IMR-90 (cell line): ENCODE results near the gene NBEA. TPM values are rescaled to one million over a fixed set of nuclear protein-coding genes. Genes with fewer than 3 reads are reported as not detected.

Experiments used
- ATAC-seq: fragments of 200-7000 bp; cut with Tn5 transposase; 2 replicates; pipeline ENCODE4 v1.9.1; 2020; ENCODE audit warnings: low read depth, mild to moderate bottlenecking, moderate library complexity
- BruUV-seq: library from RNA; stranded (reverse); fragments of 400-500 nt; replicated peaks from 2 replicates; lab custom pipeline; 2021; lab: Mats Ljungman, UMichigan
- CTCF ChIA-PET: fragments of 300-600 bp; formaldehyde crosslinking; extraction: SDS; loops from one replicate; lab custom pipeline; 2021; ENCODE audit warnings: antibody characterized with exemption; lab: Yijun Ruan, JAX
- POLR2A ChIA-PET: fragments of 300-600 bp; sonication (Branson Sonifier 250); formaldehyde crosslinking; loops from one replicate; lab custom pipeline; 2022; ENCODE audit warnings: antibody characterized with exemption; ENCODE audit not compliant: unreplicated experiment; lab: Charles Lee
- DNase-seq: peaks from one replicate; pipeline ENCODE4 v3.0.0; 2013
- H2AFZ ChIP-seq: replicated peaks from 2 replicates; pipeline ENCODE3; 2013; ENCODE audit warnings: low read length, mild to moderate bottlenecking; ENCODE audit not compliant: poor library complexity
- H2AK5ac ChIP-seq: 2 replicates; pipeline ENCODE4 v1.6.1; 2013; ENCODE audit warnings: low read depth, low read length, inconsistent platforms
- H2AK9ac ChIP-seq: replicated peaks from 2 replicates; pipeline ENCODE3; 2013; ENCODE audit warnings: mild to moderate bottlenecking, low read depth, low read length, moderate library complexity; ENCODE audit not compliant: poor library complexity
- H2BK120ac ChIP-seq: 2 replicates; pipeline ENCODE4 v1.6.1; 2013; ENCODE audit warnings: low read depth, low read length, inconsistent platforms
- H2BK15ac ChIP-seq: 3 replicates; pipeline ENCODE4 v1.6.1; 2013; ENCODE audit warnings: low read depth, low read length, inconsistent platforms
- H2BK20ac ChIP-seq: 2 replicates; pipeline ENCODE4 v1.6.1; 2013; ENCODE audit warnings: low read depth, mild to moderate bottlenecking, inconsistent platforms, low read length, moderate library complexity
- H2BK5ac ChIP-seq: 2 replicates; pipeline ENCODE4 v1.6.1; 2013; ENCODE audit warnings: mild to moderate bottlenecking, low read depth, low read length, inconsistent platforms; ENCODE audit not compliant: poor library complexity, severe bottlenecking
- H3K14ac ChIP-seq: replicated peaks from 2 replicates; pipeline ENCODE4 v1.6.1; 2013; ENCODE audit warnings: low read depth, low read length, inconsistent platforms
- H3K18ac ChIP-seq: 2 replicates; pipeline ENCODE4 v1.6.1; 2013; ENCODE audit warnings: low read depth, low read length, control low read depth
- H3K23ac ChIP-seq: 2 replicates; pipeline ENCODE4 v1.6.1; 2013; ENCODE audit warnings: low read depth, low read length, inconsistent platforms
- H3K27ac ChIP-seq: 2 replicates; pipeline ENCODE4 v1.5.1; 2013; ENCODE audit warnings: mild to moderate bottlenecking, control low read depth, low read length; ENCODE audit not compliant: insufficient read depth
- H3K27me3 ChIP-seq: 2 replicates; pipeline ENCODE4 v1.6.1; 2013; ENCODE audit warnings: low read length; ENCODE audit not compliant: control insufficient read depth, insufficient read depth
- H3K36me3 ChIP-seq: 2 replicates; pipeline ENCODE4 v1.6.1; 2013; ENCODE audit warnings: low read length, mixed read lengths; ENCODE audit not compliant: control insufficient read depth, insufficient read depth
- H3K4ac ChIP-seq: 2 replicates; pipeline ENCODE4 v1.6.1; 2013; ENCODE audit warnings: low read depth, low read length, inconsistent platforms
- H3K4me1 ChIP-seq: 2 replicates; pipeline ENCODE4 v1.6.1; 2013; ENCODE audit warnings: low read length, mixed read lengths; ENCODE audit not compliant: control insufficient read depth, insufficient read depth
- H3K4me2 ChIP-seq: 2 replicates; pipeline ENCODE4 v1.6.1; 2013; ENCODE audit warnings: low read depth, mild to moderate bottlenecking, control low read depth, low read length, moderate library complexity
- H3K4me3 ChIP-seq: 2 replicates; pipeline ENCODE4 v1.5.1; 2013; ENCODE audit warnings: low read depth, mild to moderate bottlenecking, control low read depth, low read length, moderate library complexity; ENCODE audit not compliant: insufficient read depth
- H3K56ac ChIP-seq: 2 replicates; pipeline ENCODE4 v1.6.1; 2013; ENCODE audit warnings: low read length, inconsistent platforms; ENCODE audit not compliant: insufficient read depth; ENCODE audit errors: extremely low read depth
- H3K79me1 ChIP-seq, 2 experiments: 2 replicates each; pipeline ENCODE4 v1.6.1; 2013; ENCODE audit warnings: low read length in 2 of 2, inconsistent platforms in 1 of 2, low read depth in 1 of 2
- H3K9ac ChIP-seq: 2 replicates; pipeline ENCODE4 v1.6.1; 2013; ENCODE audit warnings: low read depth, low read length, control low read depth
- H3K9me1 ChIP-seq: 2 replicates; pipeline ENCODE4 v1.6.1; 2013; ENCODE audit warnings: low read length, inconsistent platforms; ENCODE audit not compliant: insufficient read depth
- H3K9me3 ChIP-seq: 2 replicates; pipeline ENCODE4 v1.6.1; 2013; ENCODE audit warnings: low read length; ENCODE audit not compliant: control insufficient read depth, insufficient read depth
- H4K20me1 ChIP-seq: 2 replicates; pipeline ENCODE4 v1.6.1; 2013; ENCODE audit warnings: low read length, inconsistent platforms; ENCODE audit not compliant: insufficient read depth
- H4K5ac ChIP-seq: 2 replicates; pipeline ENCODE4 v1.6.1; 2013; ENCODE audit warnings: mild to moderate bottlenecking, low read depth, low read length, control low read depth
- H4K8ac ChIP-seq, 2 experiments: 2 replicates each; pipeline ENCODE4 v1.6.1; 2013; ENCODE audit warnings: low read depth in 2 of 2, low read length in 2 of 2, control low read depth in 1 of 2, inconsistent platforms in 1 of 2
- H4K91ac ChIP-seq: 2 replicates; pipeline ENCODE4 v1.6.1; 2013; ENCODE audit warnings: low read depth, low read length, inconsistent platforms; ENCODE audit not compliant: insufficient read depth
- BHLHE40 ChIP-seq: fragments of 150-350 bp; IDR thresholded peaks from 2 replicates; pipeline ENCODE4 v1.6.1; 2016; ENCODE audit warnings: mild to moderate bottlenecking, low read depth, low read length
- CHD1 ChIP-seq: IDR thresholded peaks from 2 replicates; pipeline ENCODE4 v1.6.1; 2012; ENCODE audit warnings: low read depth, low read length, improper control_type of control experiment
- CTCF ChIP-seq: conservative IDR thresholded peaks from 2 replicates; pipeline ENCODE4 v1.5.1; 2012; ENCODE audit warnings: mild to moderate bottlenecking, low read depth, low read length, improper control_type of control experiment
- FOS ChIP-seq: fragments of 150-350 bp; IDR thresholded peaks from 2 replicates; pipeline ENCODE4 v1.6.1; 2016; ENCODE audit warnings: low read depth, low read length
- MAFK ChIP-seq: IDR thresholded peaks from 2 replicates; pipeline ENCODE4 v1.6.1; 2012; ENCODE audit warnings: low read depth, low read length, improper control_type of control experiment
- MAZ ChIP-seq: IDR thresholded peaks from 2 replicates; pipeline ENCODE4 v1.6.1; 2012; ENCODE audit warnings: low read depth, mild to moderate bottlenecking, low read length, improper control_type of control experiment, moderate library complexity, borderline replicate concordance
- MXI1 ChIP-seq: IDR thresholded peaks from 2 replicates; pipeline ENCODE4 v1.6.1; 2012; ENCODE audit warnings: low read depth, mild to moderate bottlenecking, low read length, moderate library complexity, borderline replicate concordance
- NFE2L2 ChIP-seq: fragments of 150-350 bp; IDR thresholded peaks from 2 replicates; pipeline ENCODE4 v1.6.1; 2016; ENCODE audit warnings: low read depth, mild to moderate bottlenecking, low read length
- POLR2A ChIP-seq: IDR thresholded peaks from 2 replicates; pipeline ENCODE4 v1.6.1; 2012; ENCODE audit warnings: mild to moderate bottlenecking, low read depth, low read length
- RAD21 ChIP-seq: IDR thresholded peaks from 2 replicates; pipeline ENCODE4 v1.6.1; 2012; ENCODE audit warnings: low read length, improper control_type of control experiment
- RCOR1 ChIP-seq: IDR thresholded peaks from 2 replicates; pipeline ENCODE4 v1.6.1; 2012; ENCODE audit warnings: mild to moderate bottlenecking, low read length, improper control_type of control experiment; ENCODE audit not compliant: insufficient replicate concordance
- RFX5 ChIP-seq: IDR thresholded peaks from 2 replicates; pipeline ENCODE4 v1.8.0; 2012; ENCODE audit warnings: low read depth, mild to moderate bottlenecking, low read length, moderate library complexity
- USF2 ChIP-seq: fragments of 150-350 bp; IDR thresholded peaks from 2 replicates; pipeline ENCODE4 v1.6.1; 2017; ENCODE audit warnings: mild to moderate bottlenecking, antibody characterized with exemption, low read length, low read depth
- dilution Hi-C: fragments of 300-500 bp; cut with HindIII; formaldehyde crosslinking; loops from one replicate; pipeline ENCODE4 v1.14.3; 2018; ENCODE audit warnings: low sequenced_read_pairs; ENCODE audit not compliant: unreplicated experiment
- in situ Hi-C: fragments of 300-500 bp; cut with MboI; formaldehyde crosslinking; loops from 3 replicates; pipeline ENCODE4 v1.14.3; 2019; ENCODE audit warnings: low sequenced_read_pairs, inconsistent platforms, mixed read lengths
- intact Hi-C: fragments of 100-400 bp; cut with micrococcal nuclease; formaldehyde crosslinking; loops from 2 replicates; pipeline ENCODE4 v1.10.0; 2022
- polyA plus RNA-seq, 3 experiments: library from polyadenylated mRNA; depleted of rRNA; stranded (reverse); fragments of >200 nt; gene quantifications; 2 replicates each; pipeline ENCODE4 v1.2.3, GENCODE V29; 2012; ENCODE audit warnings: low replicate concordance in 1 of 3
- total RNA-seq: library from RNA; depleted of rRNA; stranded (reverse); fragments of >200 nt; gene quantifications from 2 replicates; pipeline ENCODE4 v1.2.3, GENCODE V29; 2012
- TF ChIP-seq, protein P1 (sequence below): fragments of 150-350 bp; IDR thresholded peaks from 2 replicates; pipeline ENCODE4 v1.6.1; 2016; ENCODE audit warnings: low read depth, mild to moderate bottlenecking, low read length, moderate library complexity, borderline replicate concordance

Gene NBEA
- total and polyA plus RNA-seq, 2 of the 4 experiments (the other 2 are of a cell fraction), result 0.82 to 2.2 TPM

DNA sequence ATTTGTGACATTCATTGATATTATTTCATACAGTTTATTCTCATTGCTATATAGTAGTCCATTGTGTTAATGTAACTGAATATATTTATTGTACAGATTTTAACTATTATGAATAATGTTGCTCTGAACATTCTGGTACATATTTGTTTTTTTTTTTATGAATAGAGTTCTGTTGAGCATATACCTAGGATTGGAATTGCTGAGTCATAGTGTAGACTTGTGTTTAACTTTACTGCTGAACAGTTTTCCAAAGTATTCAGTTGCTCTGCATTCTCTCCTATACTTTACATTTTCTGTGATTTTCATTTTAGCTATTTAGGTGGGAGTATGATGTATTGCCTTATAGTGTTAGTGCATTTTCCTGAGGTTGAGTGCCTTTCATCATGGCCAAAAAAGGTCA, 436.9 kb downstream of the NBEA start:
- H3K27me3 ChIP-seq, result no peaks in the 10 kb centered on the region
- H4K5ac ChIP-seq, result no peak overlapping the region
- H3K56ac ChIP-seq, result no peak overlapping the region
- H4K8ac ChIP-seq, result no peak overlapping the region
- no peak overlapping the region for H2AFZ ChIP-seq
- H3K4me1 ChIP-seq, result no peaks in the 10 kb centered on the region
- dilution Hi-C loops (no loop called here), intact Hi-C loops (no loop called here), in situ Hi-C loops (no loop called here)
- peak; percentile 72 for ATAC-seq
- BruUV-seq, result no TSS peak
- H3K79me1 ChIP-seq, result no peaks in the 10 kb centered on the region
- H3K36me3 ChIP-seq, result no peaks in the 10 kb centered on the region
- no peak overlapping the region for H3K27ac ChIP-seq
- ChIA-PET CTCF (no interaction called here), POLR2A (no interaction called here)
- no peak overlapping the region for H3K18ac ChIP-seq
- no peaks in the 10 kb centered on the region for H3K9me1 ChIP-seq
- H3K9ac ChIP-seq, result no peak overlapping the region
- no peak overlapping the region for H3K14ac ChIP-seq
- no peak overlapping the region for H2BK120ac ChIP-seq
- H2AK9ac ChIP-seq, result no peak overlapping the region
- no peak overlapping the region for H2BK20ac ChIP-seq
- no peak overlapping the region for H3K4ac ChIP-seq
- H2BK5ac ChIP-seq, result no peak overlapping the region
- H2AK5ac ChIP-seq, result no peak overlapping the region
- H3K23ac ChIP-seq, result no peak overlapping the region
- H3K4me3 ChIP-seq, result no peak overlapping the region
- H2BK15ac ChIP-seq, result no peak overlapping the region
- no peaks in the 10 kb centered on the region for H4K20me1 ChIP-seq
- no peak overlapping the region for H4K91ac ChIP-seq
- DNase-seq, result peak; percentile 19
- TF ChIP-seq NFE2L2 (peak; percentile 97), FOS (no peak), MAZ (no peak), USF2 (no peak), CTCF (no peak), MXI1 (no peak), POLR2A (no peak), RFX5 (no peak), RCOR1 (no peak), RAD21 (no peak), BHLHE40 (no peak), CHD1 (no peak), MAFK (peak; percentile 73; the same call in 1 of the 2 replicates)
- TF ChIP-seq, protein P1, sequence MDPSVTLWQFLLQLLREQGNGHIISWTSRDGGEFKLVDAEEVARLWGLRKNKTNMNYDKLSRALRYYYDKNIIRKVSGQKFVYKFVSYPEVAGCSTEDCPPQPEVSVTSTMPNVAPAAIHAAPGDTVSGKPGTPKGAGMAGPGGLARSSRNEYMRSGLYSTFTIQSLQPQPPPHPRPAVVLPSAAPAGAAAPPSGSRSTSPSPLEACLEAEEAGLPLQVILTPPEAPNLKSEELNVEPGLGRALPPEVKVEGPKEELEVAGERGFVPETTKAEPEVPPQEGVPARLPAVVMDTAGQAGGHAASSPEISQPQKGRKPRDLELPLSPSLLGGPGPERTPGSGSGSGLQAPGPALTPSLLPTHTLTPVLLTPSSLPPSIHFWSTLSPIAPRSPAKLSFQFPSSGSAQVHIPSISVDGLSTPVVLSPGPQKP, result no peak
- H3K9me3 ChIP-seq, result no peaks in the 10 kb centered on the region
- H3K4me2 ChIP-seq, result no peak overlapping the region
